Stomach (tissue), 9 donors: ENCODE data around the gene PON3. TPM values are rescaled to one million over a fixed set of nuclear protein-coding genes. Genes with fewer than 3 reads are reported as not detected.

Experiments used
- DNase-seq, 2 donors: peaks; one replicate each; pipeline versions ENCODE4 v3.0.0 to v3.0.0-alpha.2; 2013 to 2019
- H3K27ac ChIP-seq, 5 donors: fragments of 200-600 bp in 4 of 5; sonication (generic) in 4 of 5; one replicate each; pipeline ENCODE4 v1.5.1; 2013 to 2019; ENCODE audit warnings: mild to moderate bottlenecking in 1 of 5, moderate library complexity in 1 of 5
- H3K27me3 ChIP-seq, 3 donors: fragments of 200-600 bp; sonication (generic); one replicate each; pipeline ENCODE4 v1.5.1; 2017 to 2019; ENCODE audit warnings: mixed run types in 1 of 3
- H3K36me3 ChIP-seq, 4 donors: fragments of 200-600 bp; sonication (generic); 1 replicate in 3 of 4; 2 replicates in 1 of 4; pipeline ENCODE4 v1.5.1; 2016 to 2019
- H3K4me1 ChIP-seq, 4 donors: fragments of 200-600 bp; sonication (generic); one replicate each; pipeline ENCODE4 v1.5.1; 2016 to 2019
- H3K4me3 ChIP-seq, 4 donors: fragments of 200-600 bp; sonication (generic) in 3 of 4; one replicate each; pipeline ENCODE4 v1.5.1; 2016 to 2019; ENCODE audit warnings: mild to moderate bottlenecking in 1 of 4
- H3K9me3 ChIP-seq, 4 donors: fragments of 200-600 bp; sonication (generic); one replicate each; pipeline ENCODE4 v1.5.1; 2016 to 2019
- EP300 ChIP-seq: sonication (generic); formaldehyde crosslinking; IDR thresholded peaks from one replicate; pipeline ENCODE4 v1.6.1; 2017; ENCODE audit warnings: antibody characterized with exemption
- POLR2A ChIP-seq, 4 donors: fragments of 450-650 bp; IDR thresholded peaks; one replicate each; pipeline ENCODE4 v1.6.1; 2016; ENCODE audit warnings: antibody characterized with exemption in 4 of 4, control low read depth in 2 of 4, mild to moderate bottlenecking in 1 of 4, moderate library complexity in 1 of 4
- POLR2AphosphoS5 ChIP-seq, 3 donors: sonication (generic); formaldehyde crosslinking; IDR thresholded peaks; one replicate each; pipeline ENCODE4 v1.6.1; 2016; ENCODE audit warnings: antibody characterized with exemption in 3 of 3
- WGBS, 5 donors: extraction: QIAGEN DNeasy Blood & Tissue Kit in 3 of 5; methylation state at CpG; one replicate each; pipeline versions ENCODE4 v1.1.5 to v1.1.7; 2013 to 2018; 5-methylcytosine and 5-hydroxymethylcytosine counted together
- intact Hi-C: fragments of 100-400 bp; cut with DNase I; formaldehyde crosslinking; loops from one replicate; pipeline ENCODE4 v1.15.1; 2023; ENCODE audit warnings: low total_unique reads
- polyA plus RNA-seq, 3 donors: library from polyadenylated mRNA; stranded (reverse); fragments of 200-250 nt; gene quantifications; one replicate each; pipeline ENCODE4 v1.2.3, GENCODE V29; 2013
- total RNA-seq, 5 donors: library from RNA; depleted of rRNA; stranded (reverse); fragments of >200 nt; gene quantifications; one replicate each; pipeline versions ENCODE4 v1.1.0 to v1.2.3, GENCODE V29; 2014 to 2016
- TF ChIP-seq, protein P1 (sequence below), 7 experiments: fragments of 450-650 bp in 4 of 7; fragments of 200-600 bp in 3 of 7; sonication (generic) in 3 of 7; IDR thresholded peaks; one replicate each; pipeline ENCODE4 v1.5.1; 2016 to 2019; ENCODE audit warnings: antibody characterized with exemption in 7 of 7, control low read depth in 2 of 7, mild to moderate bottlenecking in 1 of 7
- donor health status: healthy with polysubstance abuse.
- donor health status: Bipolar disorder and iron deficiency.
- donor health status: healthy.

PON3 gene
- total and polyA plus RNA-seq, 8 donors: 1.2 to 9.4 (median 3.9) TPM; not detected in 2

- Histone ChIP-seq H3K9me3 (no peaks in the 10 kb centered on the region), H3K4me3 (no peak overlapping the region), H3K4me1 (no peaks in the 10 kb centered on the region), H3K27me3 (no peaks in the 10 kb centered on the region), H3K27ac (no peak overlapping the region), H3K36me3 (peaks cover 11 to 70% (median 54%) of the 10 kb centered on the region in 4 donors)
- intact Hi-C loops: no loop called here
- no peak for DNase-seq
- 94 to 99% (median 97%) methylated on average over 3 of the region's 3 CpGs for WGBS, 5 donors
- TF ChIP-seq, protein P1, sequence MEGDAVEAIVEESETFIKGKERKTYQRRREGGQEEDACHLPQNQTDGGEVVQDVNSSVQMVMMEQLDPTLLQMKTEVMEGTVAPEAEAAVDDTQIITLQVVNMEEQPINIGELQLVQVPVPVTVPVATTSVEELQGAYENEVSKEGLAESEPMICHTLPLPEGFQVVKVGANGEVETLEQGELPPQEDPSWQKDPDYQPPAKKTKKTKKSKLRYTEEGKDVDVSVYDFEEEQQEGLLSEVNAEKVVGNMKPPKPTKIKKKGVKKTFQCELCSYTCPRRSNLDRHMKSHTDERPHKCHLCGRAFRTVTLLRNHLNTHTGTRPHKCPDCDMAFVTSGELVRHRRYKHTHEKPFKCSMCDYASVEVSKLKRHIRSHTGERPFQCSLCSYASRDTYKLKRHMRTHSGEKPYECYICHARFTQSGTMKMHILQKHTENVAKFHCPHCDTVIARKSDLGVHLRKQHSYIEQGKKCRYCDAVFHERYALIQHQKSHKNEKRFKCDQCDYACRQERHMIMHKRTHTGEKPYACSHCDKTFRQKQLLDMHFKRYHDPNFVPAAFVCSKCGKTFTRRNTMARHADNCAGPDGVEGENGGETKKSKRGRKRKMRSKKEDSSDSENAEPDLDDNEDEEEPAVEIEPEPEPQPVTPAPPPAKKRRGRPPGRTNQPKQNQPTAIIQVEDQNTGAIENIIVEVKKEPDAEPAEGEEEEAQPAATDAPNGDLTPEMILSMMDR (IDR thresholded peaks at IDR 0.05): no peak
- TF ChIP-seq POLR2AphosphoS5 (IDR thresholded peaks at IDR 0.05) (no peak), POLR2A (IDR thresholded peaks at IDR 0.05) (no peak), EP300 (no peak)
These were observed 14.9 kb upstream of the PON3 start for GRCh38 chr7:95411036-95411435.

- 30 to 64% (median 38%) methylated on average over 2 of the region's 2 CpGs for WGBS, 5 donors
- Histone ChIP-seq H3K4me1 (peaks cover 0 to 10% (median 3%) of the 10 kb centered on the region in 4 donors), H3K27ac (no peak overlapping the region), H3K27me3 (no peaks in the 10 kb centered on the region), H3K36me3 (peaks cover 11 to 69% (median 49%) of the 10 kb centered on the region in 4 donors), H3K4me3 (no peak overlapping the region), H3K9me3 (no peaks in the 10 kb centered on the region)
- TF ChIP-seq, protein P1 (IDR thresholded peaks at IDR 0.05): no peak
- no peak for TF ChIP-seq POLR2A (IDR thresholded peaks at IDR 0.05)
- no peak for TF ChIP-seq POLR2AphosphoS5 (IDR thresholded peaks at IDR 0.05)
- no peak for TF ChIP-seq EP300
- intact Hi-C loops: no loop called here
- peak in 1 of 2 donors; percentile 12 for DNase-seq
These were observed 11.6 kb upstream of the PON3 start for GRCh38 chr7:95407751-95408150.

DNA sequence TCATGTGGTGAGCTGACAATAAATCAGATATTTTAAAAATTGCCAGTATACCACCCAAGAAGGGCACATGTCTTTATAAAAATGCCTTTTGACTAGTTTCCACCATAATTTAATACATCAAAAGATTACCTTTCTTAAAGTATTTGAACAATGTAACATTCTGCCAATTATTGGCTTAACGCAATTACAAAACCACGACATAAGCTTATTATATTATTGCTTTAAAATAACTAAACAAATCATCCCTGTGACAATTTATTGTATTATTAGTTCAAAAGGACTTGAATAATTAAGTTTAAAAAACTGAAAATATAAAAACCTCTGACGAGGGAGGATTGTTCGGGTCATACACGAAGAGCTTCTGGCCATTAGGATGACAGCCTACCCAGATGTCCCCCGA, 9.6 kb upstream of the PON3 start:
- Histone ChIP-seq H3K9me3 (no peaks in the 10 kb centered on the region), H3K4me1 (peaks cover 0 to 10% (median 3%) of the 10 kb centered on the region in 4 donors), H3K4me3 (no peak overlapping the region), H3K36me3 (peaks cover 6 to 53% (median 34%) of the 10 kb centered on the region in 4 donors), H3K27me3 (no peaks in the 10 kb centered on the region), H3K27ac (no peak overlapping the region)
- intact Hi-C loops: no loop called here
- DNase-seq: no peak
- 93 to 96% (median 96%) methylated on average over 6 of the region's 6 CpGs for WGBS, 5 donors
- TF ChIP-seq POLR2A (IDR thresholded peaks at IDR 0.05): no peak
- TF ChIP-seq, protein P1 (IDR thresholded peaks at IDR 0.05): no peak
- TF ChIP-seq POLR2AphosphoS5 (IDR thresholded peaks at IDR 0.05): no peak
- TF ChIP-seq EP300: no peak

DNA sequence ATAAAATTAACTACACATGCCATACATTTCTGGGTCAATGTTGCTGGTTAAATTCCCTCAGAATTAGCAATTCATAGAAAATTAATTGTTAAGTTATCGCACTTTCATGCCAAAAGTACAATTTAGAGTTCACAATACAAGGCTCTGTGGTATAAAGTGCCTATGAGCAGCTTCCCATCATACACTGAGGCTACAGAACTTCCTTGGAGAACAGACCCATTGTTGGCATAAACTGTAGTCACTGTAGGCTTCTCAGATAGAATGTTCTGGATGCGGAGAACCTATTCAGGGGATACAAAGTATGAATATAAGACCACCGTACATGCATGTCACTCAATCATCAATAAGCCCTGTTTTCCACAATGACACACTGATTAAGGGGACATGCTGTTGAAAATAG, 9.0 kb upstream of the PON3 start:
- H3K9me3 ChIP-seq: no peaks in the 10 kb centered on the region
- no peak overlapping the region for H3K27ac ChIP-seq
- DNase-seq: no peak
- 91 to 98% (median 96%) methylated on average over 3 of the region's 3 CpGs for WGBS, 5 donors
- intact Hi-C loops: no loop called here
- peaks cover 0 to 10% (median 3%) of the 10 kb centered on the region in 4 donors for H3K4me1 ChIP-seq
- peaks cover 3 to 47% (median 30%) of the 10 kb centered on the region in 4 donors for H3K36me3 ChIP-seq
- H3K27me3 ChIP-seq: no peaks in the 10 kb centered on the region
- no peak for TF ChIP-seq POLR2A (IDR thresholded peaks at IDR 0.05)
- TF ChIP-seq, protein P1 (IDR thresholded peaks at IDR 0.05): no peak
- no peak for TF ChIP-seq POLR2AphosphoS5 (IDR thresholded peaks at IDR 0.05)
- no peak for TF ChIP-seq EP300
- H3K4me3 ChIP-seq: no peak overlapping the region
